ENCODE measurements around the gene RNF152.
"Not testable (repeated sequence)": the region's sequence is repeated elsewhere in the genome, so short reads cannot be mapped to it uniquely, and the experiment has no call there.

RNF152 gene

GRCh38 chr18:61797696-61798590 lies 94.9 kb downstream of the RNF152 start:
- H3K27me3 ChIP-seq (ENCODE audit: control insufficient read depth in 2 of 2, insufficient read depth in 2 of 2, low read length in 2 of 2) = no peaks in the 10 kb centered on the region
- H3K9me3 ChIP-seq (ENCODE audit: control insufficient read depth in 2 of 2, low read length in 2 of 2) = no peaks in the 10 kb centered on the region
- no peaks in the 10 kb centered on the region for H3K4me1 ChIP-seq (ENCODE audit: control insufficient read depth in 2 of 2, insufficient read depth in 2 of 2, low read length in 2 of 2)
- H3K4me3 ChIP-seq (ENCODE audit: low read length in 2 of 2) = no peak overlapping the region
- no peak overlapping the region for H3K27ac ChIP-seq (ENCODE audit: low read depth in 2 of 2, low read length in 2 of 2)
- no peak overlapping the region for H3K9ac ChIP-seq (ENCODE audit: low read depth in 1 of 2, low read length in 2 of 2)
- H3K36me3 ChIP-seq (ENCODE audit: control insufficient read depth in 2 of 2, insufficient read depth in 2 of 2, low read length in 2 of 2) = no peaks in the 10 kb centered on the region

- no peak overlapping the region for H3K4me3 ChIP-seq (ENCODE audit: low read length in 2 of 2)
Measured at GRCh38 chr18:61791031-61791430, 101.8 kb downstream of the RNF152 start.

GRCh38 chr18:61787011-61787670 lies 105.7 kb downstream of the RNF152 start:
- H3K4me1 ChIP-seq (ENCODE audit: control insufficient read depth in 2 of 2, insufficient read depth in 2 of 2, low read length in 2 of 2); H3K36me3 ChIP-seq (ENCODE audit: control insufficient read depth in 2 of 2, insufficient read depth in 2 of 2, low read length in 2 of 2); H3K27me3 ChIP-seq (ENCODE audit: control insufficient read depth in 2 of 2, insufficient read depth in 2 of 2, low read length in 2 of 2); H3K27ac ChIP-seq (ENCODE audit: low read depth in 2 of 2, low read length in 2 of 2); H3K4me3 ChIP-seq (ENCODE audit: low read length in 2 of 2); H3K9me3 ChIP-seq (ENCODE audit: control insufficient read depth in 2 of 2, low read length in 2 of 2); H3K9ac ChIP-seq (ENCODE audit: low read depth in 1 of 2, low read length in 2 of 2): not testable (repeated sequence)

More at GRCh38 chr18:61791031-61791430, 101.8 kb downstream of the RNF152 start:
- no peaks in the 10 kb centered on the region for H3K36me3 ChIP-seq (ENCODE audit: control insufficient read depth in 2 of 2, insufficient read depth in 2 of 2, low read length in 2 of 2)
- no peak overlapping the region for H3K27ac ChIP-seq (ENCODE audit: low read depth in 2 of 2, low read length in 2 of 2)
- no peaks in the 10 kb centered on the region for H3K4me1 ChIP-seq (ENCODE audit: control insufficient read depth in 2 of 2, insufficient read depth in 2 of 2, low read length in 2 of 2)
- H3K9ac ChIP-seq (ENCODE audit: low read depth in 1 of 2, low read length in 2 of 2) = no peak overlapping the region
- no peaks in the 10 kb centered on the region for H3K27me3 ChIP-seq (ENCODE audit: control insufficient read depth in 2 of 2, insufficient read depth in 2 of 2, low read length in 2 of 2)
- no peaks in the 10 kb centered on the region for H3K9me3 ChIP-seq (ENCODE audit: control insufficient read depth in 2 of 2, low read length in 2 of 2)

- Histone ChIP-seq H3K36me3 (ENCODE audit: control insufficient read depth in 2 of 2, insufficient read depth in 2 of 2, low read length in 2 of 2) (no peaks in the 10 kb centered on the region), H3K9ac (ENCODE audit: low read depth in 1 of 2, low read length in 2 of 2) (no peak overlapping the region), H3K4me3 (ENCODE audit: low read length in 2 of 2) (no peak overlapping the region), H3K9me3 (ENCODE audit: control insufficient read depth in 2 of 2, low read length in 2 of 2) (no peaks in the 10 kb centered on the region), H3K27me3 (ENCODE audit: control insufficient read depth in 2 of 2, insufficient read depth in 2 of 2, low read length in 2 of 2) (no peaks in the 10 kb centered on the region), H3K27ac (ENCODE audit: low read depth in 2 of 2, low read length in 2 of 2) (no peak overlapping the region), H3K4me1 (ENCODE audit: control insufficient read depth in 2 of 2, insufficient read depth in 2 of 2, low read length in 2 of 2) (no peaks in the 10 kb centered on the region)
Measured at GRCh38 chr18:61785588-61785987, 107.2 kb downstream of the RNF152 start.

GRCh38 chr18:61784834-61785233 lies 108.0 kb downstream of the RNF152 start:
- no peak overlapping the region for H3K9ac ChIP-seq (ENCODE audit: low read depth in 1 of 2, low read length in 2 of 2)
- H3K27me3 ChIP-seq (ENCODE audit: control insufficient read depth in 2 of 2, insufficient read depth in 2 of 2, low read length in 2 of 2) = no peaks in the 10 kb centered on the region
- no peaks in the 10 kb centered on the region for H3K9me3 ChIP-seq (ENCODE audit: control insufficient read depth in 2 of 2, low read length in 2 of 2)
- H3K4me3 ChIP-seq (ENCODE audit: low read length in 2 of 2) = no peak overlapping the region
- no peak overlapping the region for H3K27ac ChIP-seq (ENCODE audit: low read depth in 2 of 2, low read length in 2 of 2)
- H3K4me1 ChIP-seq (ENCODE audit: control insufficient read depth in 2 of 2, insufficient read depth in 2 of 2, low read length in 2 of 2) = no peaks in the 10 kb centered on the region
- H3K36me3 ChIP-seq (ENCODE audit: control insufficient read depth in 2 of 2, insufficient read depth in 2 of 2, low read length in 2 of 2) = no peaks in the 10 kb centered on the region

GRCh38 chr18:61782545-61782944 lies 110.3 kb downstream of the RNF152 start:
- Histone ChIP-seq H3K4me3 (ENCODE audit: low read length in 2 of 2) (no peak overlapping the region), H3K27me3 (ENCODE audit: control insufficient read depth in 2 of 2, insufficient read depth in 2 of 2, low read length in 2 of 2) (no peaks in the 10 kb centered on the region), H3K27ac (ENCODE audit: low read depth in 2 of 2, low read length in 2 of 2) (no peak overlapping the region), H3K9ac (ENCODE audit: low read depth in 1 of 2, low read length in 2 of 2) (no peak overlapping the region), H3K9me3 (ENCODE audit: control insufficient read depth in 2 of 2, low read length in 2 of 2) (no peaks in the 10 kb centered on the region), H3K4me1 (ENCODE audit: control insufficient read depth in 2 of 2, insufficient read depth in 2 of 2, low read length in 2 of 2) (no peaks in the 10 kb centered on the region), H3K36me3 (ENCODE audit: control insufficient read depth in 2 of 2, insufficient read depth in 2 of 2, low read length in 2 of 2) (no peaks in the 10 kb centered on the region)

- not testable (repeated sequence) for H3K36me3 ChIP-seq (ENCODE audit: control insufficient read depth in 2 of 2, insufficient read depth in 2 of 2, low read length in 2 of 2); H3K4me1 ChIP-seq (ENCODE audit: control insufficient read depth in 2 of 2, insufficient read depth in 2 of 2, low read length in 2 of 2); H3K27me3 ChIP-seq (ENCODE audit: control insufficient read depth in 2 of 2, insufficient read depth in 2 of 2, low read length in 2 of 2); H3K4me3 ChIP-seq (ENCODE audit: low read length in 2 of 2); H3K27ac ChIP-seq (ENCODE audit: low read depth in 2 of 2, low read length in 2 of 2); H3K9me3 ChIP-seq (ENCODE audit: control insufficient read depth in 2 of 2, low read length in 2 of 2); H3K9ac ChIP-seq (ENCODE audit: low read depth in 1 of 2, low read length in 2 of 2)
Measured at GRCh38 chr18:61776201-61776600, 116.6 kb downstream of the RNF152 start.

- H3K4me3 ChIP-seq (ENCODE audit: low read length in 2 of 2) = no peak overlapping the region
Measured at GRCh38 chr18:61774846-61775245, 118.0 kb downstream of the RNF152 start.

GRCh38 chr18:61772293-61772848 lies 120.4 kb downstream of the RNF152 start:
- Histone ChIP-seq H3K9me3 (ENCODE audit: control insufficient read depth in 2 of 2, low read length in 2 of 2) (peaks cover 0 to 4% of the 10 kb centered on the region in 2 donors), H3K9ac (ENCODE audit: low read depth in 1 of 2, low read length in 2 of 2) (no peak overlapping the region), H3K36me3 (ENCODE audit: control insufficient read depth in 2 of 2, insufficient read depth in 2 of 2, low read length in 2 of 2) (no peaks in the 10 kb centered on the region), H3K27ac (ENCODE audit: low read depth in 2 of 2, low read length in 2 of 2) (no peak overlapping the region), H3K27me3 (ENCODE audit: control insufficient read depth in 2 of 2, insufficient read depth in 2 of 2, low read length in 2 of 2) (no peaks in the 10 kb centered on the region), H3K4me1 (ENCODE audit: control insufficient read depth in 2 of 2, insufficient read depth in 2 of 2, low read length in 2 of 2) (no peaks in the 10 kb centered on the region), H3K4me3 (ENCODE audit: low read length in 2 of 2) (no peak overlapping the region)

More at GRCh38 chr18:61774846-61775245, 118.0 kb downstream of the RNF152 start:
- Histone ChIP-seq H3K36me3 (ENCODE audit: control insufficient read depth in 2 of 2, insufficient read depth in 2 of 2, low read length in 2 of 2) (no peaks in the 10 kb centered on the region), H3K9ac (ENCODE audit: low read depth in 1 of 2, low read length in 2 of 2) (no peak overlapping the region), H3K27ac (ENCODE audit: low read depth in 2 of 2, low read length in 2 of 2) (no peak overlapping the region), H3K27me3 (ENCODE audit: control insufficient read depth in 2 of 2, insufficient read depth in 2 of 2, low read length in 2 of 2) (no peaks in the 10 kb centered on the region), H3K9me3 (ENCODE audit: control insufficient read depth in 2 of 2, low read length in 2 of 2) (peaks cover 0 to 4% of the 10 kb centered on the region in 2 donors), H3K4me1 (ENCODE audit: control insufficient read depth in 2 of 2, insufficient read depth in 2 of 2, low read length in 2 of 2) (no peaks in the 10 kb centered on the region)

- H3K27ac ChIP-seq (ENCODE audit: low read depth in 2 of 2, low read length in 2 of 2) = no peak overlapping the region
- H3K4me3 ChIP-seq (ENCODE audit: low read length in 2 of 2) = no peak overlapping the region
- no peaks in the 10 kb centered on the region for H3K27me3 ChIP-seq (ENCODE audit: control insufficient read depth in 2 of 2, insufficient read depth in 2 of 2, low read length in 2 of 2)
- H3K4me1 ChIP-seq (ENCODE audit: control insufficient read depth in 2 of 2, insufficient read depth in 2 of 2, low read length in 2 of 2) = no peaks in the 10 kb centered on the region
- H3K9ac ChIP-seq (ENCODE audit: low read depth in 1 of 2, low read length in 2 of 2) = no peak overlapping the region
- peaks cover 0 to 4% of the 10 kb centered on the region in 2 donors for H3K9me3 ChIP-seq (ENCODE audit: control insufficient read depth in 2 of 2, low read length in 2 of 2)
- H3K36me3 ChIP-seq (ENCODE audit: control insufficient read depth in 2 of 2, insufficient read depth in 2 of 2, low read length in 2 of 2) = no peaks in the 10 kb centered on the region
Measured at GRCh38 chr18:61771861-61772260, 120.9 kb downstream of the RNF152 start.
